Spleen (tissue), 7 donors: Measurements from ENCODE around the gene SPATA6L.

Experiments used
- POLR2A ChIP-seq, 3 donors: fragments of 450-650 bp; IDR thresholded peaks; one replicate each; pipeline ENCODE4 v1.5.1; 2017; ENCODE audit warnings: antibody characterized with exemption in 3 of 3, mild to moderate bottlenecking in 1 of 3
- TF ChIP-seq, protein P1 (sequence below), 11 experiments: fragments of 200-600 bp in 7 of 11; fragments of 450-650 bp in 4 of 11; sonication (generic) in 4 of 11; IDR thresholded peaks in 8 of 11; conservative IDR thresholded peaks in 3 of 11; 1 replicate in 7 of 11; 2 replicates in 4 of 11; pipeline versions ENCODE4 v1.4.0 to v1.8.0; 2016 to 2021; ENCODE audit warnings: antibody characterized with exemption in 11 of 11, inconsistent platforms in 4 of 11, mild to moderate bottlenecking in 1 of 11
- donor health status: DM: no; HTN: no; CAD: no; lungs with moderate emphysema.
- donor health status: DM: no; HTN: no; CAD: no.
- donor health status: DM: no; HTN: no; CAD: no.

DNA sequence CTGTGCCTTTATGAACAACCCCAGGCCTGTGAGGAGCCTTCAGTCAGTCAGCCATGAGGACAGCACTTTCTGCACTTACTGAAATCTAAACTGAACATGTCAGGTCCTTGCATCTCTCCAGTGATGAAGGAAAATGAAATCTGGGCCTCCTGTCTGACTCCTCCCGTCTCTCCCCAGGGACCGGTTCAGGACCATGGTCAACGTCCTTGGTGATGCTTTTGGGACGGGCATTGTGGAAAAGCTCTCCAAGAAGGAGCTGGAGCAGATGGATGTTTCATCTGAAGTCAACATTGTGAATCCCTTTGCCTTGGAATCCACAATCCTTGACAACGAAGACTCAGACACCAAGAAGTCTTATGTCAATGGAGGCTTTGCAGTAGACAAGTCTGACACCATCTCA, 81.1 kb downstream of the SPATA6L start:
- TF ChIP-seq, protein P1, sequence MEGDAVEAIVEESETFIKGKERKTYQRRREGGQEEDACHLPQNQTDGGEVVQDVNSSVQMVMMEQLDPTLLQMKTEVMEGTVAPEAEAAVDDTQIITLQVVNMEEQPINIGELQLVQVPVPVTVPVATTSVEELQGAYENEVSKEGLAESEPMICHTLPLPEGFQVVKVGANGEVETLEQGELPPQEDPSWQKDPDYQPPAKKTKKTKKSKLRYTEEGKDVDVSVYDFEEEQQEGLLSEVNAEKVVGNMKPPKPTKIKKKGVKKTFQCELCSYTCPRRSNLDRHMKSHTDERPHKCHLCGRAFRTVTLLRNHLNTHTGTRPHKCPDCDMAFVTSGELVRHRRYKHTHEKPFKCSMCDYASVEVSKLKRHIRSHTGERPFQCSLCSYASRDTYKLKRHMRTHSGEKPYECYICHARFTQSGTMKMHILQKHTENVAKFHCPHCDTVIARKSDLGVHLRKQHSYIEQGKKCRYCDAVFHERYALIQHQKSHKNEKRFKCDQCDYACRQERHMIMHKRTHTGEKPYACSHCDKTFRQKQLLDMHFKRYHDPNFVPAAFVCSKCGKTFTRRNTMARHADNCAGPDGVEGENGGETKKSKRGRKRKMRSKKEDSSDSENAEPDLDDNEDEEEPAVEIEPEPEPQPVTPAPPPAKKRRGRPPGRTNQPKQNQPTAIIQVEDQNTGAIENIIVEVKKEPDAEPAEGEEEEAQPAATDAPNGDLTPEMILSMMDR (IDR thresholded peaks at IDR 0.05 in 8 of 11, conservative IDR thresholded peaks at IDR 0.05 in 3 of 11), result no peak
- TF ChIP-seq POLR2A (IDR thresholded peaks at IDR 0.05), result no peak
